22Rv1 (cell line): ENCODE data around the gene EFCC1.
"Not testable (repeated sequence)": the region's sequence is repeated elsewhere in the genome, so short reads cannot be mapped to it uniquely, and the experiment has no call there.

Source experiments
- H3K27ac ChIP-seq: fragments of 450-650 bp; 2 replicates; pipeline ENCODE4 v1.5.1; 2017
- CTCF ChIP-seq: fragments of 450-650 bp; IDR thresholded peaks from 2 replicates; pipeline ENCODE4 v1.5.1; 2017; ENCODE audit warnings: mild to moderate bottlenecking
- ZFX ChIP-seq: fragments of 450-650 bp; IDR thresholded peaks from 2 replicates; pipeline ENCODE4 v1.6.1; 2017; ENCODE audit warnings: antibody characterized with exemption, borderline replicate concordance

Gene EFCC1

GRCh38 chr3:129081503-129081902 is 80.4 kb downstream of the EFCC1 start:
- TF ChIP-seq ZFX (no peak), CTCF (no peak)
- H3K27ac ChIP-seq, result no peak overlapping the region

- TF ChIP-seq CTCF (no peak), ZFX (no peak)
- no peak overlapping the region for H3K27ac ChIP-seq
Observed at GRCh38 chr3:129082026-129082425, 80.9 kb downstream of the EFCC1 start.

- TF ChIP-seq ZFX (no peak), CTCF (no peak)
- no peak overlapping the region for H3K27ac ChIP-seq
Observed at GRCh38 chr3:129084501-129084900, 83.4 kb downstream of the EFCC1 start.

DNA sequence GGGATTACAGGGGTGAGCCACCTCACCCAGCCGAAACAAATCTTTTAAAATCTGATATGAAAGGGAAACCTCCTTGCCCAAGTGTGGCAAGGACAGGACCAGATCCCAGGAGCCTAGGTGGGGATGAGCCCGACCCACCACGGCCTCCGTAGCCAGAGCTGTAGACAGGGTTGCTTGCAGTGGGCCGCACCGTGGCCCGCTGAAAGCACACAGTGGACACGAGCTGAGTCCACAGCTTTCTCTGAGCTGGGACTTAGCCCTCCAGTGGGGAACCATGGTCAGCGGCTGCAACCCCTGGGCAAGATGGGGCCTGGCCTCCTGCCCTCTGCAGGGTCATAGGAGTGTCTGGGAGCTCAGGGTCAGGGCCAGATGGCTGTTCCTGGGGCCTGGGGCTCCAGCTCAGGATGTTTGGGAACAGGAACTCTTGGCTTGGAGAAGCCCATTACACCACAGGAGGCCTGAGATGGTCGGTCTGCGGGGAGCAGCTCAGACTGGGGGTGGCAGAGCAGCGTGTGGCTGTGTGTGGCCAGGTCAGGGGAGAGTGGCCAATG is 84.1 kb downstream of the EFCC1 start:
- TF ChIP-seq ZFX, result no peak
- TF ChIP-seq CTCF, result no peak
- no peak overlapping the region for H3K27ac ChIP-seq

DNA sequence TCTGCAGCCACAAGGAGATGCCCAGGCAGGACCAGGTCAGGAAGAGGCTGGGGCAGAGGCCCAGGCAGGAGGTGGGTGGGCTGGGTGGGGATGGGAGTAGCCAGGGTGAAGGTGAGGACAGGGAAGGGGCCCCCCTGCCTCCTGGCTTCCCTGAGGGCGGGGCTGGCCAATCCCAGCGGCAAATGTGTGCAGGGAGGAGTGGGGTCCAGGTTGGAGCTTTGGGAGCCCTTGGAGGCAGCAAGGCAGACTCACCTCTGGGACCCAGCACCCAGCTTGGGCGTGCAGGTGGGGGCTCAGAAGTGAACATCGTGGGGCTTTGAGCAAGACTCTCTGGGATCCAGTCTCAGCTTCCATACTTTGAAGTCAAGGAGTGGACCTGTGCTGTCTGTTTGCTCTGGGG is 84.7 kb downstream of the EFCC1 start:
- H3K27ac ChIP-seq, result no peak overlapping the region
- TF ChIP-seq ZFX (no peak), CTCF (no peak)

- no peak overlapping the region for H3K27ac ChIP-seq
- TF ChIP-seq CTCF (no peak), ZFX (no peak)
Observed at GRCh38 chr3:129087138-129087702, 86.1 kb downstream of the EFCC1 start.

DNA sequence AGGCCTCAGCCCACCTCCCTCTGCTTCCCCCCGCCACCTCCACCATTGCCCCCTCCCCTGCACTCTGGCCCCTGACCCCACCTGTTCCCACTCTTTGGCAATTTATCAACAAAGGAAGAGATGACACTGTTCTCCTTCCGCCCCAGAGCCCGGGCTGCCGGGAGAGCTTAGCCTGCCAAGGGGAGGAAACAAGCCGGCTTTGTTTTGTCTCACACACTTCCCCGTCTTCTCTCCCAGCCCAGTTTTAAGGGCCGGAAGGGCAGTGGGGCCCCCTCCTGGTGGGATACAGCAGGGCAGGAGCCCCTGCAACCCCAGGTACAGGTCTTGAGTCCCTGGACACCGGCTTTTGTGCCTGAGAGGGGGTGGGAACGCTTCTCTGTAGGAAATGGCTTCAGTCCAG is 86.8 kb downstream of the EFCC1 start:
- not testable (repeated sequence) for H3K27ac ChIP-seq

GRCh38 chr3:129088312-129088711 is 87.2 kb downstream of the EFCC1 start:
- H3K27ac ChIP-seq, result not testable (repeated sequence)
